Suprapubic skin (tissue), 3 donors: ENCODE data around the gene SPATS2.

ENCODE experiments used
- EP300 ChIP-seq: sonication (generic); formaldehyde crosslinking; IDR thresholded peaks from one replicate; pipeline ENCODE4 v1.6.1; 2017; ENCODE audit warnings: antibody characterized with exemption
- TF ChIP-seq, protein P1 (sequence below), 2 donors: fragments of 200-600 bp in 1 of 2; fragments of 450-650 bp in 1 of 2; sonication (generic) in 1 of 2; IDR thresholded peaks; one replicate each; pipeline ENCODE4 v1.5.1; 2016 to 2019; ENCODE audit warnings: antibody characterized with exemption in 2 of 2, mild to moderate bottlenecking in 1 of 2, moderate library complexity in 1 of 2

- no peak for TF ChIP-seq EP300
- TF ChIP-seq, protein P1, sequence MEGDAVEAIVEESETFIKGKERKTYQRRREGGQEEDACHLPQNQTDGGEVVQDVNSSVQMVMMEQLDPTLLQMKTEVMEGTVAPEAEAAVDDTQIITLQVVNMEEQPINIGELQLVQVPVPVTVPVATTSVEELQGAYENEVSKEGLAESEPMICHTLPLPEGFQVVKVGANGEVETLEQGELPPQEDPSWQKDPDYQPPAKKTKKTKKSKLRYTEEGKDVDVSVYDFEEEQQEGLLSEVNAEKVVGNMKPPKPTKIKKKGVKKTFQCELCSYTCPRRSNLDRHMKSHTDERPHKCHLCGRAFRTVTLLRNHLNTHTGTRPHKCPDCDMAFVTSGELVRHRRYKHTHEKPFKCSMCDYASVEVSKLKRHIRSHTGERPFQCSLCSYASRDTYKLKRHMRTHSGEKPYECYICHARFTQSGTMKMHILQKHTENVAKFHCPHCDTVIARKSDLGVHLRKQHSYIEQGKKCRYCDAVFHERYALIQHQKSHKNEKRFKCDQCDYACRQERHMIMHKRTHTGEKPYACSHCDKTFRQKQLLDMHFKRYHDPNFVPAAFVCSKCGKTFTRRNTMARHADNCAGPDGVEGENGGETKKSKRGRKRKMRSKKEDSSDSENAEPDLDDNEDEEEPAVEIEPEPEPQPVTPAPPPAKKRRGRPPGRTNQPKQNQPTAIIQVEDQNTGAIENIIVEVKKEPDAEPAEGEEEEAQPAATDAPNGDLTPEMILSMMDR (IDR thresholded peaks at IDR 0.05) = no peak
Observed at GRCh38 chr12:49537231-49537751, 170.0 kb downstream of the SPATS2 start.
